CD4-positive, alpha-beta T cell treated with Interleukin-12 subunit alpha and Interleukin-12 subunit beta, for 1 hour (primary cell): ENCODE data around the gene LUZP1.

Source experiments
- DNase-seq: peaks from one replicate; pipeline ENCODE4 v3.0.0-alpha.2; 2020

The LUZP1 gene

DNA sequence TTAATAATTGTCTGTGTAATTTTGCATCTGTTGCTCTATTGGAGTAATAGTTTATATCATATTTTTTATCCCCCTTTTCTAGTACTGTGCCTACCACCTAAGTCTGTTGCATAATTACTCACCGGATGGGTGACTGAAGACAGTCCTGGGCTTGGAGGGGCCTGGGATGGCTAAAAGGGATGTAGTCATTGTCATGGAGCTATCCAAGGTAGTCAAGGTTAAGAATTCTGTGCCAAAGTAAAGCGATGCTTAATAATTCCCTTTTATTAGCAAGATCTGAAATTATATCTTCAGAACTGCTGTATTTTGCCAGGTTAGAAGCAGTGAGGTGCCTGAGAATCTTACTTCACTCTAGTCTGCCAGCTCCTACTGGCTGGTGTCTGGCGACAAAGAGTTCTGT lies 87.8 kb downstream of the LUZP1 start:
- DNase-seq = no peak

DNA sequence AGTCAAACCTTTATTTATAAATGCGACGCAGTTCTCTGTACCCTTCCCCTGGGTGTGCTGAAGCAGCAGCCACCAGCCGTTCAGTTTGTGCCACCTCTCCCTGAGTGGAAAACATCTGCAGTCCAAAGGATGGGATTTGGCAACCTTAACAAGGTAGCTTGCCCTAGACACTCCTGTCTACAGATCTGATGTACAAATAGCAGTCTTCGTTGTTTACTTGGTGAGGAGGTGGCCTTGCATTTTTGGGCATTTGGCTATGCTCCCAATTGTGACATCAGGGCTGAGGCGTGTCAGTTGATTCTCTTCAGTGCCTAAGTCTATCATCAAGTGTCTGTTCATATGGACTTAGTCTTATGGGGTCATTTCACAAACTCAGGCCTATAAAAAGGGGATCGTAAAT lies 89.6 kb downstream of the LUZP1 start:
- no peak for DNase-seq

DNA sequence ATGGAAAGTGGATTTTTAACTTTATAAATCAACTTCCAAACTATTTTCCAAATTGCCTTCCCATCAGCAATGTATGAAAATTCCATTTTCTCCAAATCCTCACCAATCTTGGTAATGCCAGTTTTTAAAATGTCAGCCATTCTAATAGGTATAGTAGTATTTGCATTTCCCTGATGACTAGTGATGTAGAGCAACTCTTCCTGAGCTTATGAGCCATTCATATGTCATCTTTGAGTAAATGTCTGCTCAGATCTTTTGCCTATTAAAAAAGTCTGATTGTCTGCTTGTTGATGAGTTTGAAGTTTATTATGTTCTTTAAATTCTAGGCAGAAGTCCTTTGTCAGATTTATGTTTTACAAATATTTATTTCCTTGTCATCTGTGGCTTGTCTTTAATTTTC lies 94.6 kb downstream of the LUZP1 start:
- DNase-seq = no peak

DNA sequence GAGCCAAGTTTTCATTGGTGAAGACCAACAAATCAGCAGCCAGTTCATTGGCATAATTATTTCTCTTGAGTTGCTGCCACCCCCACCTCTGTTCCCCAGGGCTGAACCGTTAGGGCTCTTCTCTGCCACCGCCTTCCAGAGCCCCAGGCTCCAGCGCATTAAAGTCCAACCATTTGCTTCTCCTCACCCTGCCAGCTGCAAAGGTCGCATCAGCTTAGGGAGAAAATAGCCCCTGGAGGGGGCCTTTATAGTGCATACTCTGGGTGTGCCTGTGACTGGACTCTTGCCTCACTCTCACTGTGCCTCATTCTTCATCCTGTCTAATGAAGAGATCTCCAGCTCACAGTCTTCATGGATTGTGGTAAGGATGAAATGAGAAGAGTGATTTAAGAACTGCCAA lies 99.0 kb downstream of the LUZP1 start:
- no peak for DNase-seq

DNA sequence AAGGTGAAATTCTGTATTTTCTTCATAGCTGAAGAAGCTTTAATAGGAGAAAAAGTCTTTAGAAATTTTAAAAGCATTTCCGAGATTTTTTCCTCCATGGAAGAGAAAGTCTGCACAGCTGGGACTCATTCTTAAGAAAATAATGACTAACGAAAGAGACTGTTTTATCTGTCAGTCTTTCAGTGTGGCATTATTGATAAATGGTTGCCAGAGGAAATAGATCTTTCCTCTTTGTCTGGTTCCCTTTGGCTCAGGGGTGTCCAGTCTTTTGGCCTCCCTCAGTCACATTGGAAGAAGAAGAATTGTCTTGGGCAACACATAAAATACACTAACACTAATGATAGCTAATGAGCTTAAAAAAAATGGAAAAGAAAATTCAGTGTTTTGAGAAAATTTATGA lies 99.5 kb downstream of the LUZP1 start:
- no peak for DNase-seq

DNA sequence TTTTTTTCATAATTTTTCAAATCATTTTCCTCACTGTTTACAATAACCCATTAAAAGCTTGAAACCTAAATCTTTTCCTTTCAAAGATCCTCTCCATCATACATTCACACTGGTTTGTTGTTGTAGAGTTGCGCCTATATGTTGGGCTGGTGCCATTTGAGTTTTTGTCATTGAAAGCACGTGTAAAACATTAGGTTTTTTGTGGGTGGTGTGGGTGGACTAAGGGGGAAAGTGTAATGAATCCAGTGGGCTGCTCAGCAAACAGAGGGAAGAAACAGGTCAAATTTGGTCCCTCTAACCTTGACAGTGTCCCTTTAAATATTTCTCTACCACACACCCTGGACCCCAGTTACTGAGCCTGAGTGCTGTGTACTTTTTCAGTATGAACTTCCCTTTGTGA lies 102.6 kb downstream of the LUZP1 start:
- no peak for DNase-seq

DNA sequence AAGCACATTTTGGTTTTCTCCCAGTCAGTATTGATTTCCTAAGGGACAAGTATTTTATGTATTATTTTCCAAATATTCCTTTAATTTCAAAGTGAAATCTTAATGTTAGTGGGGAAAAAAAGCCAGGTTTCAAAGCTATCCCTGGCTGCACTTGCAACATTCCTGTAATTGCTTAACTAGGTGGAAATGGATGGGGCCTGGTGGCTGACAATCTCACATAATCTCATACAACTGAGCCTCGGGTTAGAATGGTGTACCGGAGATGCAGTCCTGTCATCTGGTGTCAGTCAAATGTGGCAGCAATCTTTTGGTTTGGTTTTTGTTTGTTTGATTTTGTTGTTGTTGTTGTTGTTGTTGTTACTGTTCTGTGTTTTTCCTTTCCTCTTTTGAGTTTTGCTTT lies 103.3 kb downstream of the LUZP1 start:
- DNase-seq = no peak

DNA sequence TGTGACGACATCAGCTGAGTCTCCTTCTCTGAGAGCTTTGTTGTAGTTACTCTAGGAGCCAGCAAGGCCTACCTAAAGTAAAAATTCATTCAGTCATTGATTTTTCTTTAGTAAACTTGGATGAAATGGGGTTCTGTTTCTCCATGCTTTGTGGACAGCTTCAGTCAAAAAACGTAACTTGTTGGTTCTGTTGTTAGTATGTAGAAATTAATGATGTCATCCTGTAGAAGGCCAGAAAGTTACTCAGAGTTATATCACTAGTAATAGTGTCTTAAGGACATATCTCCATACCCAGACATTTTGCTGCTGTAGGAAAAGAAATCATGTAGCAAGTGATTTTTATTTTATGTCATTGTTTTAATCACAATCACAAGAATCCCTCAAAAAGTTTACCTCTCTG lies 106.4 kb downstream of the LUZP1 start:
- no peak for DNase-seq

DNA sequence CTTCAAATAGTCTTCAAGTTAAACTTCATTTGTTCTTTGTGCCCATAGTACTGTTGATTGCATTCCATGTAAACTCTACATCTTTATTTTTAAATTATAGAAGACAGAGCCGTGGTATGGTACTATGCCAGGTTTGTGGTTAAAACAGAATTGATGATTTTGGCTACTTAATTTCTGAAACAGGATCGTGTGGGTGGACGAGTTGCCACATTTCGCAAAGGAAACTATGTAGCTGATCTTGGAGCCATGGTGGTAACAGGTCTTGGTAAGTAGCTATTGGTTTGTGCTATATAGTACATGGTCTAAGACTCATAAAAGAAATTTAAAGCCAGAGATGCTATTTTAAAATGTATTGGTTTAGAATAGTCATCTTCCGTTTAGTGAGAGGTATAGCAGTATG lies 111.4 kb downstream of the LUZP1 start:
- no peak for DNase-seq

DNA sequence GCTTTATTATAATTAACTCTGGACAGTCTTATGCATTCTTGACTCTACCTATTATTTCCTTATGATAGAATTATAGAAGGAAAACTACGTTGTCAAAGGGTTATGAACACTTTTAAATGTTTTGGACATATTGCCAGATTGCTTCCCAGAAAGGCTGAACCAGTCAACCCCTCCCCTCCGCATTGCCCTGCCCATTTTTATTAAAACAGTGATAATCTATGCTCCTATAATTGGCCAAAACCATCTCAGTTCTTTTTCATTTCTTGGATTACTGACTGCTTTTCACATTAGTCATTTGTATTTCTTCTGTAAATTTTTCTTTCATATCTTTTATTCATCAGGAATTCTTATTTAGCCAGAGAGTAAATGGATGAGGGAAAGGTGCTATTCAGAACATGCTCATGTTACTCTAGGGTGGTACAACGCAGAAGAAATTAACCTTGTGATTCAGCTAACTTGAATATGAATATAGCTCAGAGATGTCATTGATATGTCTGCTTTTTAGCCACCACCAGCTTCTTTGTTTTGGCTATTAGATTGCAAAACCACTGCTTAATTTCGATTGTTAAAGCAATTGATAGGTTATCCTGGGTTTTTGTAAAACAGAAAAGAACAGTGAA lies 117.3 kb downstream of the LUZP1 start:
- DNase-seq = no peak

DNA sequence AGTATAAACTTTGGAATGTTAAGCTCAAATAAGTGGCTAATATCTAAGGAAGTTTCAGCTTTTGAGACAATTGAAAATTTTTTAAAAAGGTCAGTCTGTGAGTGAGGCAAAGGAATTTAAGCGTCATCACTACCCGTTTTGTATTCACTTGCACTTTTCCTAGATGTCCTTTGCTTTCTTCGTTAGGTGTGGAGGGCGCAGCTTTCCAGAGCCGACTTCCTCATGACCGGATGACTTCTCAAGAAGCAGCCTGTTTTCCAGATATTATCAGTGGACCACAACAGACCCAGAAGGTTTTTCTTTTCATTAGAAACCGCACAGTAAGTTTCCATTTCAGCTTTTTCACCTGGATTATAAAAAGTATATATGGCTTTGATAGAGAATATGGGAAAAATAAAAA lies 118.5 kb downstream of the LUZP1 start:
- DNase-seq = no peak

DNA sequence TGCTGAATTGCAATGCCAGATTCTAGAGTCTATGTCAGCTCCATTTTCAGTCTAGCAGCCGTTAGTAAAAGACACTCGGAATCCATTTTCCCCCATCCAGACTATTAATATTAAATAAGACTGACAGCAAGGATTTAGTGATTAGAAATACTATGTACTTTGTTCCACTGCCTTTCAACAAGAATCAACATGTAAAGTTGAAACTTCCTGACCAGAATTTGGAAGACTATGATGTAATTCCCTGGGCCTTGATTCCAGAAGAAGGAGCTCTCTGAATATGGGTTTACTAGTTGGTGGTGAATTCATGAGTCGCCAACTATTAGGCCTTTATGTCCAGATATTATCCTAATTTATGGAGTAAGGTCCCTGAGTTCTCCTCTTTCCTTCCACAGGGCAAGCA lies 124.6 kb downstream of the LUZP1 start:
- no peak for DNase-seq

DNA sequence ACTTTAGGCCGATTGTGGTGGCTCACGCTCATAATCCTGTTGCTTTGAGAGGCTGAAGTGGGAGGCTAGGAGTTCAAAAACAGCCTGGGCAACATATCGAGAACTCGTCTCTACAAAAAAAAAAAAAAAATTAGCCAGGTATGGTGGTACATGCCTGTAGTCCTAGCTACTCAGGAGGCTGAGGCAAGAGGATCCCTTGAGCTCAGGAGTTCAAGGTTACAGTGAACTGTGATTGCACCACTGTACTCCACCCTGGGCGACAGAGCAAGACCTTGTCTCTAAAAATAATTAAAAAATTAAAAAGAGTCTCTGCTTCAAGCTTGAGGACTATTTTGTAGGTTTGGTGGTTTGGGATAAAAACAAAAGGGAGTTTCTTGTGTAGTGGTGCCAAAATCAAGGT lies 128.1 kb downstream of the LUZP1 start:
- no peak for DNase-seq

DNA sequence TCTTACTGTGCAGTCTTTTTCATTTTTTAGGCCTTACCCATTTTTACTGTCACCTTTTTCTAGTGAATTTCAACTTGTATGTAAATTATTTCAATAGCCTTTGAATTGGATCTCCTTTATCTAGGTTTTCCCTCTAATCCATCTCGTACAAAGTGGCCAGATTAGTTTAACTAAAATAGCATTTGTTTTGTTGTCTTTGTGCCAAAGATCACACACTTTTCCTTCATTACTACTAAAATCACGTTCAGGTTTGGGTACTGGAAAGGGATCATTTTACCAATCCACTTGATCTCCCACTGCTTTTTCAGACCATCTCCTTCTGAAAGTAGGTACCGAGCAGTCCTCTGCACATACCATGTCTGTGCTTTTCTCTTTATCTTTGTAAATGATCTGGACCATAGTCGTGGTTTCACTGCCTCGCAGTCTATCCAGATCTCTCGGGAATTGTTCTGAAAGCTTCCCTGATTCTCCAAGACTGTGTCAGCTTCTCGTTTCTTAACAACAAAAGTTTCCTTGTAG lies 129.3 kb downstream of the LUZP1 start:
- no peak for DNase-seq

DNA sequence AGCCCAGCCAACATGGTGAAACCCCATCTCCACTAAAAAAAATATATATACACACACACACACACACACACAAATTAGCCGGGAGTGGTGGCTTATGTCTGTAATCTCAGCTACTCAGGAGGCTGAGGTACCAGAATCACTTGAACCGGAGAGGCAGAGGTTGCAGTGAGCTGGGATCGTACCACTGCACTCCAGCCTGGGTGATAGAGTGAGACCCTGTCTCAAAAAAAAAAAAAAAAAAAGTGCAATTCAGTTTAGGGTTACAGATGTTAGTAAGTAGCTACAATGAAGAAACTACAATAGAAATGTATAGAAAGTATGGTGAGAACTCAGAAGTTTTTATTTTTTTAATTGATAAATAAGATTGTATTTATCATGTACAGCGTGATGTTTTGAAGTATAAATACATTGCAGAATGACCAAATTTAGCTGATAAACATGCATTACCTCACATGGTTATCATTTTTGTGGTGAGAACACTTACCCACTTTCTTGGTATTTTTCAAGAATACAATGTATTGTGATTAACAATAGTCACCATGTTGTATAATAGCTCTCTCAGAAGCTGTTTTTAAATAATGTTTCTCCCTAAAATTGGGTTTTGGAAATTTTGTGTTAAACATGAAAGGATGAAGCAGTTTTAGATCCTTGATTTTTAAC lies 131.4 kb downstream of the LUZP1 start:
- no peak for DNase-seq

DNA sequence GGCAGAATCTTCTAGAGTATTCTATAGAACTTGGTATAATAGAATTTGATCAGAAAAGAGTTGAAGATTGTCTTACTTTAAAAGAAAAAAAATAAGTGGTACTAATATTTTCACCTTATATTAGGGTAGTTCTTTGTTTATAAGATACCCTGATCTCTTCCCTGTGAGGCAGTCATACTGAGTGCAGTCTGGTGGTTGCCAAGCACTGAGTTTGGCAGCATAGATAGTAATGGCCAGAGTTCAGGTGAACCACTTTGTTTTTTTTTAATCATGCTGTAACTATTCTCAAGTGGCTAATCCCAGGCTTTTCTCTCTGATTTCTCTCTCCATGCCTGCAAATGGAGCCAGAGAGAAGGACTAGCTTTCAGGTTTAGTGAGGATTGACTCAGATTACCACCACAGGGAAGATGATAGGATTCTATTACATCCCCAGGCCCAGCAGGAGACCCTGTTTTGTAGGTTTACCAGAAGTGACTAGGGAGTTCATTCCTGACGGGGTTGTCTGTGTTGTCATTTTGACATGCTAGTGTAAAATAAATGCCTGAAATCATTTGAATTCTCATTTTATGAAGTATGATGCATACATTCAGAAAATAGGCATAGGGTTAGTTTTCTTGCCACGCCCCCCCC lies 132.7 kb downstream of the LUZP1 start:
- no peak for DNase-seq
